Glutamatergic neuron (in vitro differentiated cells): ENCODE measurements around the gene EN2. TPM values are rescaled to one million over a fixed set of nuclear protein-coding genes. Genes with fewer than 3 reads are reported as not detected.

Source experiments
- DNase-seq: peaks from one replicate; pipeline ENCODE4 v3.0.0; 2022
- H3K27ac Mint-ChIP-seq: one replicate; pipeline ENCODE4 v1.8.0; 2020; ENCODE audit warnings: mild to moderate bottlenecking, mixed read lengths, inconsistent platforms; ENCODE audit not compliant: unreplicated experiment
- H3K27me3 Mint-ChIP-seq: one replicate; pipeline ENCODE4 v1.8.0; 2020; ENCODE audit warnings: mild to moderate bottlenecking, moderate library complexity, mixed read lengths, inconsistent platforms; ENCODE audit not compliant: unreplicated experiment
- H3K36me3 Mint-ChIP-seq: one replicate; pipeline ENCODE4 v1.8.0; 2020; ENCODE audit warnings: mild to moderate bottlenecking, mixed read lengths, inconsistent platforms; ENCODE audit not compliant: unreplicated experiment
- H3K4me1 Mint-ChIP-seq: one replicate; pipeline ENCODE4 v1.8.0; 2020; ENCODE audit warnings: mild to moderate bottlenecking, low read depth, mixed read lengths, inconsistent platforms; ENCODE audit not compliant: unreplicated experiment
- H3K4me3 Mint-ChIP-seq: one replicate; pipeline ENCODE4 v1.8.0; 2020; ENCODE audit warnings: mild to moderate bottlenecking, mixed read lengths, inconsistent platforms; ENCODE audit not compliant: unreplicated experiment
- H3K9me3 Mint-ChIP-seq: one replicate; pipeline ENCODE4 v1.8.0; 2020; ENCODE audit warnings: mild to moderate bottlenecking, moderate library complexity, mixed read lengths, inconsistent platforms; ENCODE audit not compliant: unreplicated experiment
- total RNA-seq: library from RNA; stranded (reverse); fragmentation: NEBNext Ultra II Directional; extraction: Animal tissue kit (Norgen Biotek cat#: 25700); gene quantifications from one replicate; pipeline ENCODE4 v1.2.1, GENCODE V29; 2021; ENCODE audit not compliant: unreplicated experiment
- TF ChIP-seq, protein P1 (sequence below): fragments of 200-600 bp; sonication (generic); IDR thresholded peaks from one replicate; pipeline ENCODE4 v1.5.0; 2021; ENCODE audit not compliant: partially characterized antibody, unreplicated experiment

EN2 gene
- total RNA-seq, 1 donor from 2014 or later: 0.20 TPM

DNA sequence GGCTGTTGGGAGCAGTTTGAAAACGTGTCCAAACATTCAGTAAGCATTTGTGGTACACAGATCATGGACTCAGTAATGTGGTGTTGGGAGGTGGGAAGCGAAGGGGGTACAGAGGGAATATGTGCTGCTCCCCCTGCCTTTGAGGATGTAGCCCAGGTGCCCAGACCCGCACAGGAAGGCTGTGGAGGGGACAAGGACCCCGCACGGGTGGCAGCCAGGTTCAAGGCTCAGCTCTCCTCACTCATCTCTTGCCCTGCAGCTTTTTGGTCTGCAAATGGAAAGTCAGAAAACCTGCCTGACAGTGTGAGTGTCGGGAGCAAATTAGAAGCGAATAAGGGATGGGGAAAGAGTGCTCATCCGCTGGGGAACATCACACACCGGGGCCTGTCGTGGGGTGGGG, 27.3 kb upstream of the EN2 start:
- no peak overlapping the region for H3K4me3 Mint-ChIP-seq
- TF ChIP-seq, protein P1, sequence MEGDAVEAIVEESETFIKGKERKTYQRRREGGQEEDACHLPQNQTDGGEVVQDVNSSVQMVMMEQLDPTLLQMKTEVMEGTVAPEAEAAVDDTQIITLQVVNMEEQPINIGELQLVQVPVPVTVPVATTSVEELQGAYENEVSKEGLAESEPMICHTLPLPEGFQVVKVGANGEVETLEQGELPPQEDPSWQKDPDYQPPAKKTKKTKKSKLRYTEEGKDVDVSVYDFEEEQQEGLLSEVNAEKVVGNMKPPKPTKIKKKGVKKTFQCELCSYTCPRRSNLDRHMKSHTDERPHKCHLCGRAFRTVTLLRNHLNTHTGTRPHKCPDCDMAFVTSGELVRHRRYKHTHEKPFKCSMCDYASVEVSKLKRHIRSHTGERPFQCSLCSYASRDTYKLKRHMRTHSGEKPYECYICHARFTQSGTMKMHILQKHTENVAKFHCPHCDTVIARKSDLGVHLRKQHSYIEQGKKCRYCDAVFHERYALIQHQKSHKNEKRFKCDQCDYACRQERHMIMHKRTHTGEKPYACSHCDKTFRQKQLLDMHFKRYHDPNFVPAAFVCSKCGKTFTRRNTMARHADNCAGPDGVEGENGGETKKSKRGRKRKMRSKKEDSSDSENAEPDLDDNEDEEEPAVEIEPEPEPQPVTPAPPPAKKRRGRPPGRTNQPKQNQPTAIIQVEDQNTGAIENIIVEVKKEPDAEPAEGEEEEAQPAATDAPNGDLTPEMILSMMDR: no peak
- H3K9me3 Mint-ChIP-seq: no peaks in the 10 kb centered on the region
- H3K36me3 Mint-ChIP-seq: no peaks in the 10 kb centered on the region
- no peak overlapping the region for H3K27ac Mint-ChIP-seq
- H3K27me3 Mint-ChIP-seq: peaks cover 11% of the 10 kb centered on the region
- no peaks in the 10 kb centered on the region for H3K4me1 Mint-ChIP-seq
- DNase-seq: no peak

DNA sequence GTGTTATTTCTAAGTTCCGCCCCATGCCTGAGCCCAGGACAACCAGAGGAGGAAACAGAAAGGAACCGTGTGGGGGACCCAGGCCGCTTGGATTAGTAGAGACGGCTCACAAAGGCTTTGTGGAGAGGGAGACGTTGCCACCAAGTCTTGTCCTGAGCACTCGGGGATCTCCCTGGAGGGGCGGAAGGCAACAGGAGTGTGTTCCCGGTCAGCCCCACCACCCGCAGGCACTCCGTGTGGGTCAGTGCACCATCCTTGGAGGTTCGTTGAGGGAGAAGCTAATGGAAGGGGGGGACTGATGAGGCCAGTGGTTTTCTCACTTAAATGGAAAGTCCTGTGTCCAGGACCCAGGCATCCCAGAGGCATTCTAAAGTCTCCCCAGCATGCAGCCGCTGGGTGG, 26.7 kb upstream of the EN2 start:
- no peak for DNase-seq
- Mint-ChIP-seq H3K27ac (no peak overlapping the region), H3K27me3 (peaks cover 15% of the 10 kb centered on the region), H3K9me3 (peaks cover under 1% of the 10 kb centered on the region), H3K36me3 (peaks cover 3% of the 10 kb centered on the region), H3K4me3 (no peak overlapping the region), H3K4me1 (no peaks in the 10 kb centered on the region)
- TF ChIP-seq, protein P1: no peak

DNA sequence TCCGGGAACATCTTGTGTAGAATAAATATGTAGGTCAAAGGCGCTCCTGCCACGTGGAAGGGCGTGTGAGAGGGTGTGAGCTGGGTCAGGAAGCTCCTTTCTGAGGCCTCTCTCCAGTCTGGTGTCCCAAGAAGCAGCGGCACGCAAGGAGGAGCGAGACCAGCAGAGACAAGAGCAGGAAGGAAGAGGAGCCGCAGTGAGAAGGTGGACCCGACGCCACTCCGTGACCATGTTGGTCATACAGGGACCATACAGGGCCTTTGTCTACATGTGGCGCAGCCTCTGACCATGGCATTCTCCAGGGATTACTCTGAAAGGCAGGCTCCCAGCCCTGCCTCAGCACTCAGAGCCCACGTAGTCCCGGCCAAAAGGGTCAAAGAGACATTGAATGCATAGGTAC, 26.2 kb upstream of the EN2 start:
- H3K9me3 Mint-ChIP-seq: peaks cover 2% of the 10 kb centered on the region
- TF ChIP-seq, protein P1: no peak
- no peak overlapping the region for H3K27ac Mint-ChIP-seq
- no peaks in the 10 kb centered on the region for H3K4me1 Mint-ChIP-seq
- no peak for DNase-seq
- H3K36me3 Mint-ChIP-seq: peaks cover 7% of the 10 kb centered on the region
- H3K27me3 Mint-ChIP-seq: peaks cover 18% of the 10 kb centered on the region
- no peak overlapping the region for H3K4me3 Mint-ChIP-seq

DNA sequence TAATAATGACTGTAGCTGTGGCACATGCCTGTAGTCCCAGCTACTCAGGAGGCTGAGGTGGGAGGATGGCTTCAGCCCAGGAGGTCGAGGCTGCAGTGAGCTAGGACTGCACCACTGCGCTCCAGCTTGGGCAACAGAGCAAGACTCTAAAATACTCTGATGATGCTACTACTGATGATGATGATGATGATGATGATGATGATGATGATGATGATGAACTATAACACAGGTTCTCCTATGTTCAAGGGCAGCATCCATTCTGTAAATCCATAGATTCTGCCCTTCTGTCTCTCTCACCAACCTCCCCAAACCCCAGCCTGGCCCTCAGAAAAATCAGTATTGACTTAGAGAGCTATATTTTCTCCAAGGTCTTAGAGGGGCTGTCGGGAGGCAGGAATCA, 22.8 kb upstream of the EN2 start:
- TF ChIP-seq, protein P1: no peak
- no peak overlapping the region for H3K27ac Mint-ChIP-seq
- DNase-seq: peak; percentile 2
- H3K9me3 Mint-ChIP-seq: peaks cover 2% of the 10 kb centered on the region
- peaks cover 10% of the 10 kb centered on the region for H3K36me3 Mint-ChIP-seq
- peaks cover 3% of the 10 kb centered on the region for H3K4me1 Mint-ChIP-seq
- no peak overlapping the region for H3K4me3 Mint-ChIP-seq
- peaks cover 23% of the 10 kb centered on the region for H3K27me3 Mint-ChIP-seq

DNA sequence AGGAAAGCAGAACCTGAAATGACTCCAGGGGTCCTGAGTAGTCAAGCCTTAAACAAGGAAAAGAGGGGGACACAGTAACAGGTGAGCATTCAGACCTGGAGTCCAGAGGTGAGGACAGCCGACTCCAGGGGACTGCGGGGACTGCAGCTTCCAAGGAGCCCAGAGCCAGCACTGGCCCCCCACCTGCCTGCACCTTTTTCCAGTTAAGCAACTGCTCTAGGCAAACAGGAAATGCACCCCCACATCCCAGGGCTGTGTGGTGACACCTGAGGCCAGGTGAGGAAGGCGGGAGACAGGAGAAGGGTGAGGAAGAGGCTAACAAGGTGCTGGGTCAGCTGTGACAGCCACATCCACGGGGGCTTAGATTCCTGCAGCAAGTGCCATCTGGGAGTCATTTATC, 20.1 kb upstream of the EN2 start:
- H3K27ac Mint-ChIP-seq: no peak overlapping the region
- peaks cover 4% of the 10 kb centered on the region for H3K9me3 Mint-ChIP-seq
- H3K4me3 Mint-ChIP-seq: no peak overlapping the region
- H3K36me3 Mint-ChIP-seq: peaks cover 10% of the 10 kb centered on the region
- H3K27me3 Mint-ChIP-seq: peaks cover 12% of the 10 kb centered on the region
- TF ChIP-seq, protein P1: no peak
- peaks cover 3% of the 10 kb centered on the region for H3K4me1 Mint-ChIP-seq
- peak; percentile 5 for DNase-seq
